B cell (primary cell): ENCODE results near the gene BMAL2. TPM values are rescaled to one million over a fixed set of nuclear protein-coding genes. Genes with fewer than 3 reads are reported as not detected.

Experiments used
- ATAC-seq: fragments of 200-7000 bp; cut with Tn5 transposase; one replicate; pipeline ENCODE4 v1.10.0; 2021; ENCODE audit warnings: low read depth, mild to moderate bottlenecking, moderate number of reproducible peaks, moderate library complexity
- CTCF ChIA-PET: fragments of 350-600 bp; sonication (Branson Sonifier 250); formaldehyde crosslinking; loops from one replicate; lab custom pipeline; 2021; ENCODE audit warnings: antibody characterized with exemption, inconsistent platforms; lab: Charles Lee
- POLR2A ChIA-PET: fragments of 350-600 bp; sonication (Branson Sonifier 250); formaldehyde crosslinking; loops from one replicate; lab custom pipeline; 2021; ENCODE audit warnings: antibody characterized with exemption; lab: Charles Lee
- DNase-seq: peaks from one replicate; pipeline ENCODE4 v3.0.0; 2013
- H2AFZ ChIP-seq: 2 replicates; pipeline ENCODE4 v1.6.1; 2012; ENCODE audit warnings: mild to moderate bottlenecking, low read depth, low read length; ENCODE audit not compliant: insufficient read depth, poor library complexity, severe bottlenecking
- H3K27ac ChIP-seq, 2 donors: 1 replicate in 1 of 2; 2 replicates in 1 of 2; pipeline ENCODE4 v1.5.1; 2012 to 2013; ENCODE audit warnings: low read length in 2 of 2, mild to moderate bottlenecking in 2 of 2, moderate library complexity in 1 of 2
- H3K27me3 ChIP-seq, 4 experiments: fragments of 200-600 bp in 1 of 4; sonication (generic) in 1 of 4; replicated peaks in 1 of 4; 1 replicate in 2 of 4; 2 replicates in 2 of 4; pipeline versions ENCODE4 v1.6.1 to v1.7.0; 2013 to 2016; ENCODE audit warnings: low read length in 3 of 4, mild to moderate bottlenecking in 2 of 4, mixed read lengths in 1 of 4, moderate library complexity in 1 of 4; ENCODE audit not compliant: insufficient read depth in 4 of 4, control insufficient read depth in 3 of 4; ENCODE audit errors: control extremely low read depth in 1 of 4
- H3K36me3 ChIP-seq, 2 experiments: replicated peaks in 1 of 2; 1 replicate in 1 of 2; 2 replicates in 1 of 2; pipeline versions ENCODE4 v1.6.1 to v1.7.1; 2013; ENCODE audit warnings: low read length in 1 of 2; ENCODE audit not compliant: insufficient read depth in 2 of 2, control insufficient read depth in 1 of 2; ENCODE audit errors: control extremely low read depth in 1 of 2, extremely low read depth in 1 of 2
- H3K4me1 ChIP-seq, 2 donors: fragments of 200-600 bp in 1 of 2; sonication (generic) in 1 of 2; 1 replicate in 1 of 2; 2 replicates in 1 of 2; pipeline versions ENCODE4 v1.5.1 to v1.6.1; 2013 to 2017; ENCODE audit warnings: low read length in 2 of 2; ENCODE audit not compliant: control insufficient read depth in 2 of 2, insufficient read depth in 2 of 2
- H3K4me2 ChIP-seq: replicated peaks from 2 replicates; pipeline ENCODE3; 2012; ENCODE audit warnings: mild to moderate bottlenecking, low read depth, low read length; ENCODE audit not compliant: poor library complexity, severe bottlenecking
- H3K4me3 ChIP-seq, 5 experiments: fragments of 200-600 bp in 1 of 5; sonication (generic) in 1 of 5; 1 replicate in 3 of 5; 2 replicates in 2 of 5; pipeline versions ENCODE4 v1.5.1 to v1.7.0; 2011 to 2016; ENCODE audit warnings: low read length in 4 of 5, mild to moderate bottlenecking in 4 of 5, low read depth in 2 of 5, control low read depth in 1 of 5, moderate library complexity in 1 of 5; ENCODE audit not compliant: insufficient read depth in 1 of 5; ENCODE audit errors: control extremely low read depth in 1 of 5, extremely low read depth in 1 of 5
- H3K79me2 ChIP-seq: fragments of 200-600 bp; sonication (generic); one replicate; pipeline ENCODE4 v1.6.0; 2016; ENCODE audit warnings: low read length; ENCODE audit not compliant: control insufficient read depth, insufficient read depth
- H3K9ac ChIP-seq: fragments of 200-600 bp; sonication (generic); 2 replicates; pipeline ENCODE4 v1.6.1; 2017; ENCODE audit warnings: mild to moderate bottlenecking, low read length, moderate library complexity
- H3K9me3 ChIP-seq, 3 donors: one replicate each; pipeline versions ENCODE4 v1.6.1 to v1.7.1; 2013; ENCODE audit warnings: low read length in 2 of 3; ENCODE audit not compliant: control insufficient read depth in 2 of 3, insufficient read depth in 1 of 3; ENCODE audit errors: control extremely low read depth in 1 of 3
- H4K20me1 ChIP-seq: 2 replicates; pipeline ENCODE4 v1.6.0; 2012; ENCODE audit warnings: mild to moderate bottlenecking, low read length; ENCODE audit not compliant: insufficient read depth, control insufficient read depth, poor library complexity, severe bottlenecking
- H3K27ac Mint-ChIP-seq: one replicate; pipeline ENCODE4 v1.8.0; 2021; ENCODE audit warnings: mixed read lengths
- H3K27me3 Mint-ChIP-seq: one replicate; pipeline ENCODE4 v1.8.0; 2021; ENCODE audit warnings: mixed read lengths
- H3K4me1 Mint-ChIP-seq: one replicate; pipeline ENCODE4 v1.8.0; 2021; ENCODE audit warnings: mixed read lengths
- H3K4me3 Mint-ChIP-seq: one replicate; pipeline ENCODE4 v1.8.0; 2021; ENCODE audit warnings: mixed read lengths
- H3K9me3 Mint-ChIP-seq: one replicate; pipeline ENCODE4 v1.8.0; 2022; ENCODE audit warnings: mixed read lengths; ENCODE audit not compliant: insufficient read depth
- EZH2 ChIP-seq: IDR thresholded peaks from 2 replicates; pipeline ENCODE4 v1.6.1; 2012; ENCODE audit warnings: borderline replicate concordance, low read depth, mild to moderate bottlenecking, moderate library complexity, low read length; ENCODE audit not compliant: insufficient read depth, poor library complexity, severe bottlenecking
- WGBS: methylation state at CpG from one replicate; pipeline ENCODE4 v1.1.5; 2013; ENCODE audit warnings: missing lambda C conversion rate; ENCODE audit not compliant: insufficient coverage; 5-methylcytosine and 5-hydroxymethylcytosine counted together
- intact Hi-C: fragments of 100-400 bp; cut with micrococcal nuclease; formaldehyde crosslinking; loops from one replicate; pipeline ENCODE4 v1.10.0; 2022
- polyA plus RNA-seq: library from polyadenylated mRNA; depleted of rRNA; stranded (reverse); fragments of >200 nt; gene quantifications from 2 replicates; pipeline ENCODE4 v1.2.3, GENCODE V29; 2012
- total RNA-seq, 2 donors: library from RNA; stranded (reverse); fragments of 120-200 nt in 1 of 2; gene quantifications; 1 replicate in 1 of 2; 2 replicates in 1 of 2; pipeline versions ENCODE4 v1.2.3 to v1.2.4, GENCODE V29; 2013 to 2022
- TF ChIP-seq, protein P1 (sequence below): fragments of 200-600 bp; IDR thresholded peaks from one replicate; pipeline ENCODE4 v1.8.0; 2022; ENCODE audit warnings: antibody characterized with exemption, mild to moderate bottlenecking

Gene BMAL2
- total and polyA plus RNA-seq, 2 donors (not counting 1 experiment from before 2014, with no cell fraction given): 0.30 to 2.8 TPM

GRCh38 chr12:27382171-27382795, 49.6 kb downstream of the BMAL2 start:
- H2AFZ ChIP-seq: no peak overlapping the region
- CTCF ChIA-PET: no interaction called here

More at GRCh38 chr12:27382171-27382795, 49.6 kb downstream of the BMAL2 start:
- Histone ChIP-seq H3K9me3 (no peaks in the 10 kb centered on the region), H3K79me2 (no peaks in the 10 kb centered on the region), H4K20me1 (no peaks in the 10 kb centered on the region), H3K4me3 (no peak overlapping the region), H3K4me2 (no peak overlapping the region), H3K27me3 (no peaks in the 10 kb centered on the region), H3K9ac (no peak overlapping the region), H3K4me1 (no peaks in the 10 kb centered on the region), H3K36me3 (no peaks in the 10 kb centered on the region), H3K27ac (no peak overlapping the region)
- TF ChIP-seq, protein P1, sequence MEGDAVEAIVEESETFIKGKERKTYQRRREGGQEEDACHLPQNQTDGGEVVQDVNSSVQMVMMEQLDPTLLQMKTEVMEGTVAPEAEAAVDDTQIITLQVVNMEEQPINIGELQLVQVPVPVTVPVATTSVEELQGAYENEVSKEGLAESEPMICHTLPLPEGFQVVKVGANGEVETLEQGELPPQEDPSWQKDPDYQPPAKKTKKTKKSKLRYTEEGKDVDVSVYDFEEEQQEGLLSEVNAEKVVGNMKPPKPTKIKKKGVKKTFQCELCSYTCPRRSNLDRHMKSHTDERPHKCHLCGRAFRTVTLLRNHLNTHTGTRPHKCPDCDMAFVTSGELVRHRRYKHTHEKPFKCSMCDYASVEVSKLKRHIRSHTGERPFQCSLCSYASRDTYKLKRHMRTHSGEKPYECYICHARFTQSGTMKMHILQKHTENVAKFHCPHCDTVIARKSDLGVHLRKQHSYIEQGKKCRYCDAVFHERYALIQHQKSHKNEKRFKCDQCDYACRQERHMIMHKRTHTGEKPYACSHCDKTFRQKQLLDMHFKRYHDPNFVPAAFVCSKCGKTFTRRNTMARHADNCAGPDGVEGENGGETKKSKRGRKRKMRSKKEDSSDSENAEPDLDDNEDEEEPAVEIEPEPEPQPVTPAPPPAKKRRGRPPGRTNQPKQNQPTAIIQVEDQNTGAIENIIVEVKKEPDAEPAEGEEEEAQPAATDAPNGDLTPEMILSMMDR: no peak
- no peak for TF ChIP-seq EZH2
- no peak for ATAC-seq
- 98% methylated on average over 8 of the region's 9 CpGs for WGBS
- POLR2A ChIA-PET: no interaction called here
- Mint-ChIP-seq H3K4me3 (no peak overlapping the region), H3K4me1 (no peaks in the 10 kb centered on the region), H3K27me3 (no peaks in the 10 kb centered on the region), H3K27ac (no peak overlapping the region), H3K9me3 (no peaks in the 10 kb centered on the region)
- DNase-seq: no peak
- intact Hi-C loops: no loop called here

Other genes with a start within 250 kb of the BMAL2 start
- 19.9 and 21.2 TPM in 2 replicates for gene STK38L, start 88.5 kb upstream of the BMAL2 start, total RNA-seq
- 5.5 and 8.2 TPM in 2 replicates for gene STK38L, start 88.5 kb upstream of the BMAL2 start, polyA plus RNA-seq
- gene SMCO2, start 113.9 kb downstream of the BMAL2 start, total RNA-seq: not detected in 2 replicates
- gene SMCO2, start 113.9 kb downstream of the BMAL2 start, polyA plus RNA-seq: 0.15 TPM in 1 of 2 replicates, not detected in the other
- 11.1 and 15.0 TPM in 2 replicates for gene PPFIBP1, start 191.4 kb downstream of the BMAL2 start, total RNA-seq
- 3.3 and 6.5 TPM in 2 replicates for gene PPFIBP1, start 191.4 kb downstream of the BMAL2 start, polyA plus RNA-seq